ENCODE measurements around the gene PDZD2.
"Not testable (repeated sequence)": the region's sequence is repeated elsewhere in the genome, so short reads cannot be mapped to it uniquely, and the experiment has no call there.

The PDZD2 gene

DNA sequence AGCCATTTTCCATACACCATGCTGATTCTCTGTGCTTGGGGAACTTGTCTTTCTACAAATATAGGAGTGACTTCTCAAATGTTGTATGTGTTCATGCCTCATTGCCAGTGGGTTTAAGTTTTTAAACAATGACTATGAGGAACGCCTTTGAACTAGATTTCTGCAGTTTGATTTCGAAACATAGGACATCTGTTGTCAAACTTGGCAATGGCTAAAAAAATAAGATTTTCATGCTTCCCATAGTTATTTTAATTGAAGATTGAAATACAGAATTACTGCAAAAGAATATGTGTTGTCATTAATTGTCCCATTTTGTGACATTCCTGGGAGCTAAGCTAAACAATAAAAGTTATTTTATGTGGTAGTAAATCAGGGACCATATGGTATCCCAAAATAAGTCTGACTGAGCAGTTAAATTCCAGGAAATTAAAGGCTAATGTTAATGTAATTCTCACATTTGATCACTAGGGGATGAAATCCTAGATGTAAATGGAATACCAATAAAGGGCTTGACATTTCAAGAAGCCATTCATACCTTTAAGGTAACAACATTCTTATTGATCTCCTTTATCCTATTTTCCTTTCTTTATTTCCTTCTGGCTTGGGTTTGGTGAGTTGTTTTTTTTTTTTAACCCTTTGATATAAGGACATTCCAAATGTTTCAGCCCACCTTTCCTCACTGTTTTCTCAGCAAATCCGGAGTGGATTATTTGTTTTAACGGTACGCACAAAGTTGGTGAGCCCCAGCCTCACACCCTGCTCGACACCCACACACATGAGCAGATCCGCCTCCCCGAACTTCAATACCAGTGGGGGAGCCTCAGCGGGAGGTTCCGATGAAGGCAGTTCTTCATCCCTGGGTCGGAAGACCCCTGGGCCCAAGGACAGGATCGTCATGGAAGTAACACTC lies 418.5 kb downstream of the PDZD2 start:
- DNase-seq, result no peak

- no peak for DNase-seq
Measured at GRCh38 chr5:32058101-32058500, 419.2 kb downstream of the PDZD2 start.

GRCh38 chr5:32058997-32059396 lies 420.1 kb downstream of the PDZD2 start:
- DNase-seq, result no peak

GRCh38 chr5:32059761-32060530 lies 421.0 kb downstream of the PDZD2 start:
- no peak for DNase-seq

GRCh38 chr5:32061236-32061635 lies 422.3 kb downstream of the PDZD2 start:
- no peak for DNase-seq

DNA sequence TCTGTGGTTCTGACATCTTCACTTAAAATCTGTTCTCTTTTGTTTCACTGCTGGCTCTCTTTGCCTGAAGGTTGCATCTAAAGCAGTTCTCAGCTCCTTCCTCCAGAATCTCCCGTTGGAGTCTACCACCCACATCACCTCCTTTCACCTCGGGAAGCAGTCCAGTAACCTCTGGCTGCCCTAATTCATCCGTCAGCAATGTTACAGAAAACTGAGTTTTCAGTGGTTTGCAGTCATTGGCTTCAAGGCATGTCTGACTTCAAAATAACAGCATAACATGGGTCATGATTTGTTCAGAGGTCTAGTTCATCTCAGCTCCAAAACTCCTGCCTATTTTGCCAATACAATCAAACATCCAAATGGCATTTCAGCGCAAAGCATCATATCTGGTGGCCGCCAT lies 427.5 kb downstream of the PDZD2 start:
- no peak for DNase-seq

- DNase-seq, result no peak
Measured at GRCh38 chr5:32067774-32068470, 429.0 kb downstream of the PDZD2 start.

DNA sequence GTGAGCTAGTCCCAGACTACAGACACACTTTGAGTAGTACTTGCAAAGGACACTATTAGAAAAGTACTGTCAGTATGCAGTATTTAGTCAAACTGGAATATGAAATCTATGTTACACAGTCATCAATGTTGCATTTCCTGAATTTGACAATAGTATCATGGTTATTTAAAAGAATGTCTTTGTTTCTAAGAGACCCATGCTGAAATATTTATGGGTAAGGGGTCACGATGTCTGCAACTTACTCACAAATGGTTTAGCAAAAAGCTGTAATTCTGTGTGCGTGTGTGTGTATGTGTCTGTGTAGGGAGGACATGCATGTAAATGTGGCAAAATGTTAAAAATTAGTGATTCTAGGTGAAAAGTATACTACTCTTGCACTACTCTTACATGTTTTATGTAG lies 429.6 kb downstream of the PDZD2 start:
- no peak for DNase-seq

GRCh38 chr5:32069396-32069795 lies 430.5 kb downstream of the PDZD2 start:
- no peak for DNase-seq

- DNase-seq, result no peak
Measured at GRCh38 chr5:32071351-32071944, 432.5 kb downstream of the PDZD2 start.

DNA sequence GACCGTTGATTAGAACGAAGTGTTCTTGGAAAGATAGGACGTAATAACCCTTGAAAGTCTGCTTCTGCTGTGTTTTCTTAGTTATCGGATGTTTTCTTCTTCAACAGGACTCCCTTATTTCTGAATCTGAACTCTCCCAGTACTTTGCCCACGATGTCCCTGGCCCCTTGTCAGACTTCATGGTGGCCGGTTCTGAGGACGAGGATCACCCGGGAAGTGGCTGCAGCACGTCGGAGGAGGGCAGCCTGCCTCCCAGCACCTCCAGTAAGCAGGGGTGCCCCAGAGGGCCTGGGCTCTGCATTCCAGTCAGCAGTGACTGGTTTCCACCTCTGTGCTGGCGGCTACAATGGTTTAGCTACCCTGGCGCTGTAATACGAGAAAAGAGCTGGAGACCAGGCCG lies 433.1 kb downstream of the PDZD2 start:
- no peak for DNase-seq

GRCh38 chr5:32074401-32074800 lies 435.5 kb downstream of the PDZD2 start:
- no peak for DNase-seq

DNA sequence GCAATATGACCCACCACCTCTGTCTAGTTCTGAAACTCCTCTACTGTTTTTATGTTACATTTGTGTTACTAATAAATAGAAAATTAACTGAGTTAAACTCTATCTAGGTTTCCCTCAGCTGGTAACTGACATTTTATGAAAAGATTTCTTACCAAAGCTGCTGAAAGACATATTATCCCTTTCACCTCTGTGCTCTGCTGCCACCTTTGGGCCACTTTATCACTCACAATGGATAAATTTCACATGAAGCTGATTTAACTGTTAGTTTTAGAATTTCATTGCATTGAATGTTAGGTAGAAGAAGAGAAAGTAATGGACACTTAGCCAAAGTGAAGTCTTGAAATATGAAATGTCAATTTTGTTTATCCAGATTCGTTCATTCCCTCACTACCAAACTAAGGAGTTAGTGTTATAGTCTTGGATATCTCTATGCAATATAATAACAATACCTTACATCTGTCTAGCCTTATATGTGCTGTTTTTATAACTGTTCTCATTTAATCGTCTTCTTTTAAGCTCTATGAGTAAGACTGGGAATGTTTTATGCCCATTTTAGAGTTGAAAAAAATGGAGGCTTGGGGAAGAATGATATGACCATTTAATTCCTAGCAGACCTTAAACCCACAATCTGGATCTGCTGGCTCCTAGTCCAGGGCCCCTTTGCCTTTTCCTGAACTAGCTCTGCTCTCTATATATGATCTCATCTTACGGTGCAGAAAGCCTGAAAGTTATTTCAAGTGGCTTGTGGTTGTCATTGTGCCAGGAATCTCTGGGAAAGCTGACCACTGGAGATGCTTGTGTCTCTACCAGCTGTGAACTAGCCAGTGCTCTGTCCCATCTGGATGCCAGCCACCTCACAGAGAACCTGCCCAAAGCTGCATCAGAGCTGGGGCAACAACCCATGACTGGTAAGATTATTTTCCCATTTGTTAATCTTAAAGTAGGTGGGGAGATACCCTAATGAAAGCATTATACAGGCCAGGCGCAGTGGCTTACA lies 438.1 kb downstream of the PDZD2 start:
- peak; percentile 12 for DNase-seq

- not testable (repeated sequence) for DNase-seq
Measured at GRCh38 chr5:32078855-32079254, 439.9 kb downstream of the PDZD2 start.

DNA sequence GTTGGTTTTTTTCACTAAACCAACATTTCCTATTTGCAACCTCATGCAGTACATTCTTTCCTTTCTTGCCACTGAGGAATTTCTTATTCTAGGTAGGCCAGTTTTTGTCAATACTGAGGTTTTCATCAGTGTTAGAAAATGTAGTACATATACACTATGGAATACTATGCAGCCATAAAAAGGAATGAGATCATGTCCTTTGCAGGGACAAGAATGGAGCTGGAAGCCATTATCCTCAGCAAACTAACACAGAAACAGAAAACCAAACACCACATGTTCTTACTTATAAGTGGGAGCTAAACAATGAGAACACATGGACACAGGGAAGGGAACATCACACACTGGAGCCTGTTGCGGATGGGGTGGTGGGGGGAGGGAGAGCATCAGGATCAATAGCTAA lies 441.6 kb downstream of the PDZD2 start:
- DNase-seq, result not testable (repeated sequence)

DNA sequence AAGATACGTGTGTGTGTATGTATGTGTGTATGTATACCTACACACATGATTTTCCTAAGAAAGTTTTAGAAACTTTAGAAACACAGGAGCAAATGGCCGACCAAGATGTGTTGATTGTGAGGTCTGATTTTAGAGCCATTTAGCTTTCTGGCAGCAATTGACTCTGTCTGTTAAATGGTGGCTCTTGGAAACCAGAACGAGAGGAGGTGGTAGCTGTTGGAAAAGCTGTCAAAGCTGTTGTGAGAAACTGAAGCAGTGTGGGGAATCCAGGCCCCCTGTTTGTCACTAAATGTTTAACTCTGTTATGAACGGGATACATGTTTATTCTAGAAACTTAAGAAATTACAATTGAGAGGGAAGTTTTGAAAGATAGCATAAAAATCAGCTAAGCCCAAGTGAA lies 443.8 kb downstream of the PDZD2 start:
- DNase-seq, result no peak

DNA sequence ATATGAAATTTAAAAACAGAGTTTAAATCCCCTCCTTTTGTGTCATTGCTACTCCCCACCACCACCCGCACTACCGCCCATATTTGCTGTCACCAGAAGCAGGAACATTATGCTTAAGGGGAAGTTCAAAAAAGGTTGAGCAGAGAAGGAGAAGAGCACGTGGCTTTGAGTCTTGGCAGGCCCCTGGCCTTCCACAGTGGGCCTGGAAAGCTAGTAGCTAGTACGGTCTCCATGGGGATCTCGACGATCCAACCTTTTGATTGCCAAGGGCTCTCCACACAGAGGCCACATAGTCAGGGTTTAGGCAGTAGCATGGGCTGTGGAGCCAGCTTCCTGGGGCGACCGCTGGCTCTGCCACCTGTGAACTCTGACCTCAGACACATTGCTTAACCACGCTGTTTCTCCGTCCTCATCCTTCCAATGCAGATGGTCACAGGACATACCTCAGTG lies 445.1 kb downstream of the PDZD2 start:
- no peak for DNase-seq

GRCh38 chr5:32087086-32088082 lies 448.5 kb downstream of the PDZD2 start:
- no peak for DNase-seq

DNA sequence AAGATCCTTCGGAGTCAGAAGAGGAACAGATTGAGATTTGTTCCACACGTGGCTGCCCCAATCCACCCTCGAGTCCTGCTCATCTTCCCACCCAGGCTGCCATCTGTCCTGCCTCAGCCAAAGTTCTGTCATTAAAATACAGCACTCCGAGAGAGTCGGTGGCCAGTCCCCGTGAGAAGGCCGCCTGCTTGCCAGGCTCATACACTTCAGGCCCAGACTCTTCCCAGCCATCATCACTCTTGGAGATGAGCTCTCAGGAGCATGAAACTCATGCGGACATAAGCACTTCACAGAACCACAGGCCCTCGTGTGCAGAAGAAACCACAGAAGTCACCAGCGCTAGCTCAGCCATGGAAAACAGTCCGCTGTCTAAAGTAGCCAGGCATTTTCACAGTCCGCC lies 449.3 kb downstream of the PDZD2 start:
- DNase-seq, result no peak

Measured in NCI-H1105 (cell line).